Stimulated activated naive CD8-positive, alpha-beta T cell treated with anti-CD3 and anti-CD28 coated beads, Interleukin-15, amount 100 ng/mL, for 72 hours (primary cell): ENCODE results near the gene UAP1L1.

ENCODE experiments used
- ATAC-seq: fragments of 150-1000 bp; cut with Tn5 transposase; 2 replicates; pipeline ENCODE4 v1.10.0; 2021; ENCODE audit warnings: mild to moderate bottlenecking, moderate library complexity
- DNase-seq, 2 donors: peaks; one replicate each; pipeline ENCODE4 v3.0.0; 2021 to 2022
- H3K27ac Mint-ChIP-seq, 2 donors: one replicate each; pipeline ENCODE4 v1.8.0; 2022; ENCODE audit warnings: mild to moderate bottlenecking in 2 of 2, mixed read lengths in 2 of 2, moderate library complexity in 2 of 2
- H3K27me3 Mint-ChIP-seq: one replicate; pipeline ENCODE4 v1.8.0; 2022; ENCODE audit warnings: mixed read lengths
- H3K4me1 Mint-ChIP-seq: one replicate; pipeline ENCODE4 v1.8.0; 2022; ENCODE audit warnings: mild to moderate bottlenecking, mixed read lengths
- H3K4me3 Mint-ChIP-seq, 2 donors: one replicate each; pipeline ENCODE4 v1.8.0; 2022; ENCODE audit warnings: mild to moderate bottlenecking in 2 of 2, mixed read lengths in 2 of 2, moderate library complexity in 1 of 2
- H3K9me3 Mint-ChIP-seq, 2 donors: one replicate each; pipeline ENCODE4 v1.8.0; 2022; ENCODE audit warnings: mixed read lengths in 2 of 2

UAP1L1 gene

GRCh38 chr9:137076636-137077009 is 694 bp upstream of the UAP1L1 start:
- ATAC-seq = no peak
- no peaks in the 10 kb centered on the region for H3K27me3 Mint-ChIP-seq
- H3K27ac Mint-ChIP-seq = peak overlapping the region in 1 of 2 donors; percentile 89
- no peaks in the 10 kb centered on the region for H3K9me3 Mint-ChIP-seq
- H3K4me3 Mint-ChIP-seq = peak overlapping the region; percentile 73 to 82
- DNase-seq = no peak
- H3K4me1 Mint-ChIP-seq = peaks cover 22% of the 10 kb centered on the region

- peaks cover 28% of the 10 kb centered on the region for H3K4me1 Mint-ChIP-seq
- peak; percentile 39 to 64 for DNase-seq
- H3K4me3 Mint-ChIP-seq = peak overlapping the region; percentile 80 to 87
- no peaks in the 10 kb centered on the region for H3K9me3 Mint-ChIP-seq
- peak; percentile 75 for ATAC-seq
- H3K27ac Mint-ChIP-seq = peak overlapping the region in 1 of 2 donors; percentile 42
- no peaks in the 10 kb centered on the region for H3K27me3 Mint-ChIP-seq
Observed at GRCh38 chr9:137077758-137078693, 709 bp downstream of the UAP1L1 start.

GRCh38 chr9:137078701-137079400 is 1.5 kb downstream of the UAP1L1 start:
- H3K27me3 Mint-ChIP-seq = no peaks in the 10 kb centered on the region
- no peak for DNase-seq
- H3K9me3 Mint-ChIP-seq = no peaks in the 10 kb centered on the region
- H3K27ac Mint-ChIP-seq = no peak overlapping the region
- ATAC-seq = no peak
- peaks cover 36% of the 10 kb centered on the region for H3K4me1 Mint-ChIP-seq
- H3K4me3 Mint-ChIP-seq = peak overlapping the region; percentile 80 to 87

GRCh38 chr9:137079401-137079787 is 2.1 kb downstream of the UAP1L1 start:
- H3K9me3 Mint-ChIP-seq = no peaks in the 10 kb centered on the region
- DNase-seq (no peak), ATAC-seq (no peak)
- no peaks in the 10 kb centered on the region for H3K27me3 Mint-ChIP-seq
- H3K27ac Mint-ChIP-seq = no peak overlapping the region
- peak overlapping the region in 1 of 2 donors; percentile 53 for H3K4me3 Mint-ChIP-seq
- peaks cover 40% of the 10 kb centered on the region for H3K4me1 Mint-ChIP-seq

- Mint-ChIP-seq H3K4me1 (peaks cover 50% of the 10 kb centered on the region), H3K27me3 (no peaks in the 10 kb centered on the region), H3K27ac (no peak overlapping the region), H3K9me3 (no peaks in the 10 kb centered on the region), H3K4me3 (no peak overlapping the region)
- ATAC-seq (no peak), DNase-seq (no peak)
Observed at GRCh38 chr9:137080260-137081122, 3.2 kb downstream of the UAP1L1 start.

GRCh38 chr9:137082222-137082924 is 5.1 kb downstream of the UAP1L1 start:
- DNase-seq (no peak), ATAC-seq (no peak)
- H3K4me1 Mint-ChIP-seq = peaks cover 49% of the 10 kb centered on the region
- no peaks in the 10 kb centered on the region for H3K9me3 Mint-ChIP-seq
- H3K27ac Mint-ChIP-seq = no peak overlapping the region
- H3K4me3 Mint-ChIP-seq = no peak overlapping the region
- no peaks in the 10 kb centered on the region for H3K27me3 Mint-ChIP-seq

- no peak overlapping the region for H3K27ac Mint-ChIP-seq
- peaks cover 54% of the 10 kb centered on the region for H3K4me1 Mint-ChIP-seq
- DNase-seq (no peak), ATAC-seq (no peak)
- H3K9me3 Mint-ChIP-seq = no peaks in the 10 kb centered on the region
- no peak overlapping the region for H3K4me3 Mint-ChIP-seq
- H3K27me3 Mint-ChIP-seq = no peaks in the 10 kb centered on the region
Observed at GRCh38 chr9:137082925-137083290, 5.6 kb downstream of the UAP1L1 start.

- Mint-ChIP-seq H3K4me1 (peaks cover 56% of the 10 kb centered on the region), H3K9me3 (no peaks in the 10 kb centered on the region), H3K27me3 (no peaks in the 10 kb centered on the region), H3K4me3 (no peak overlapping the region), H3K27ac (peak overlapping the region in 1 of 2 donors; percentile 19)
- peak in 1 of 2 donors; percentile 34 for DNase-seq
- ATAC-seq = no peak
Observed at GRCh38 chr9:137083394-137084004, 6.2 kb downstream of the UAP1L1 start.

GRCh38 chr9:137084526-137084925 is 7.2 kb downstream of the UAP1L1 start:
- ATAC-seq (no peak), DNase-seq (no peak)
- peaks cover 64% of the 10 kb centered on the region for H3K4me1 Mint-ChIP-seq
- H3K27me3 Mint-ChIP-seq = no peaks in the 10 kb centered on the region
- H3K9me3 Mint-ChIP-seq = no peaks in the 10 kb centered on the region
- no peak overlapping the region for H3K27ac Mint-ChIP-seq
- H3K4me3 Mint-ChIP-seq = peak overlapping the region in 1 of 2 donors; percentile 37

- peak; percentile 2 for ATAC-seq
Observed at GRCh38 chr9:137085920-137086530, 8.7 kb downstream of the UAP1L1 start.

GRCh38 chr9:137086531-137087408 is 9.5 kb downstream of the UAP1L1 start, which contains the start of gene MAN1B1:
TSS of gene MAN1B1 (plus strand) at chr9:137086985. CDS start at chr9:137087000, 15 bp downstream.
- H3K4me1 Mint-ChIP-seq = peaks cover 66% of the 10 kb centered on the region
- H3K9me3 Mint-ChIP-seq = no peaks in the 10 kb centered on the region
- peak within 1 kb of the TSS; percentile 97 to 99 for H3K27ac Mint-ChIP-seq
- no peaks in the 10 kb centered on the region for H3K27me3 Mint-ChIP-seq
- DNase-seq = peak; percentile 100
- peak; percentile 93 for ATAC-seq
- peak within 1 kb of the TSS; percentile 91 to 95 for H3K4me3 Mint-ChIP-seq

More at GRCh38 chr9:137085920-137086530, 8.7 kb downstream of the UAP1L1 start:
- H3K4me1 Mint-ChIP-seq = peaks cover 69% of the 10 kb centered on the region
- peak overlapping the region; percentile 91 to 95 for H3K4me3 Mint-ChIP-seq
- H3K27ac Mint-ChIP-seq = peak overlapping the region; percentile 97 to 99
- no peaks in the 10 kb centered on the region for H3K27me3 Mint-ChIP-seq
- no peaks in the 10 kb centered on the region for H3K9me3 Mint-ChIP-seq
- DNase-seq = peak; percentile 45 to 58

GRCh38 chr9:137087409-137087925 is 10.2 kb downstream of the UAP1L1 start:
- peaks cover 62% of the 10 kb centered on the region for H3K4me1 Mint-ChIP-seq
- ATAC-seq = peak; percentile 3
- H3K27me3 Mint-ChIP-seq = no peaks in the 10 kb centered on the region
- H3K4me3 Mint-ChIP-seq = peak overlapping the region; percentile 87 to 88
- H3K27ac Mint-ChIP-seq = peak overlapping the region; percentile 86 to 92
- H3K9me3 Mint-ChIP-seq = no peaks in the 10 kb centered on the region
- DNase-seq = no peak

GRCh38 chr9:137088121-137088520 is 10.8 kb downstream of the UAP1L1 start:
- H3K4me1 Mint-ChIP-seq = peaks cover 62% of the 10 kb centered on the region
- H3K9me3 Mint-ChIP-seq = no peaks in the 10 kb centered on the region
- DNase-seq (no peak), ATAC-seq (no peak)
- H3K4me3 Mint-ChIP-seq = peak overlapping the region; percentile 87 to 88
- H3K27me3 Mint-ChIP-seq = no peaks in the 10 kb centered on the region
- peak overlapping the region; percentile 86 to 92 for H3K27ac Mint-ChIP-seq
